Left forelimb (tissue), 1 donor: ENCODE measurements around the gene CH25H.

ENCODE experiments used
- DNase-seq: peaks from one replicate; pipeline ENCODE4 v3.0.0-alpha.2; 2018; ENCODE audit warnings: low spot score

CH25H gene

DNA sequence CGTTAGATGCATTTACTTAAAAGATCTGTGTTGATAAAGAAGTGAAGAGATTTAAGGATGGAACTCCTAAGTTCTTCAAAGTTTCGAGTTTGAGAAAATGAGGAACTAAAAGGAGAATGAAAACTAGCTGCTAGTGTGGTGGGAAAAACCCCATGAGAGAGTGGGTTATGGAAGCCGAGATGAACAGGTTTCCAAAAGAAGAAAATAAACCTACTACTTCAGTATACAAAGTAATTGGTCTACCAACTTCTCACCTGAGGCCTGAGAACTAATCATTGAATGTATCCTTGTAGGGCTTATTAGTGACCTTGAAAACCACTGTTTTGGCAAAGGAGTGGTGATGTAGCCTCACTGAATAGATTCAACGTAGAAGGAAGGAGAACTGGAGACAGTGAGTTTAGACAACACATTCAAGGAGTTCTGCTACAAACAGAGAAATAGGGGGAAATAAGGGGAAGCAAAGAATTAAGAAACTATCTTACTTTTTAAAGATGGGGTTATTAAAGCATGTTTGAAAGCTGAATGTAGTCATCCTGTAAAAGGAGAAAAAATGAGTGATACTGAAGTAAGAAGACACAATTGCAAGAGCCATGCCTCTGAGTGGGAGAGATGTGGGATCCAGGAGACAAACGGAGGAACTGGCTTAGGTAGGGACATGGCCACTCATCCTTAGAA is 50.8 kb downstream of the CH25H start:
- no peak for DNase-seq
